Skin epidermis (tissue), 12 donors: ENCODE data around the gene CCDC73.
"Not testable (repeated sequence)": the region's sequence is repeated elsewhere in the genome, so short reads cannot be mapped to it uniquely, and the experiment has no call there.

Source experiments
- H3K27ac ChIP-seq, 21 experiments: fragments of 200-600 bp; sonication (generic) in 11 of 21; one replicate each; pipeline ENCODE4 v1.5.0; 2020; ENCODE audit warnings: mild to moderate bottlenecking in 3 of 21, inconsistent platforms in 2 of 21, moderate library complexity in 2 of 21
- H3K4me3 ChIP-seq, 7 experiments: fragments of 200-600 bp; sonication (generic) in 2 of 7; one replicate each; pipeline ENCODE4 v1.5.0; 2020; ENCODE audit warnings: inconsistent platforms in 2 of 7, mild to moderate bottlenecking in 2 of 7, moderate library complexity in 1 of 7

Gene CCDC73

GRCh38 chr11:32722255-32722654 lies 72.2 kb downstream of the CCDC73 start:
- H3K27ac ChIP-seq, result no peak overlapping the region
- no peak overlapping the region for H3K4me3 ChIP-seq

- H3K4me3 ChIP-seq, result no peak overlapping the region
- H3K27ac ChIP-seq, result no peak overlapping the region
These were observed 81.0 kb downstream of the CCDC73 start for GRCh38 chr11:32713496-32713895.

GRCh38 chr11:32708978-32709377 lies 85.5 kb downstream of the CCDC73 start:
- H3K4me3 ChIP-seq, H3K27ac ChIP-seq: not testable (repeated sequence)

- Histone ChIP-seq H3K27ac (no peak overlapping the region), H3K4me3 (no peak overlapping the region)
These were observed 87.3 kb downstream of the CCDC73 start for GRCh38 chr11:32706985-32707741.

- H3K27ac ChIP-seq, result no peak overlapping the region
- no peak overlapping the region for H3K4me3 ChIP-seq
These were observed 89.0 kb downstream of the CCDC73 start for GRCh38 chr11:32705309-32706033.

- Histone ChIP-seq H3K27ac (no peak overlapping the region), H3K4me3 (no peak overlapping the region)
These were observed 89.7 kb downstream of the CCDC73 start for GRCh38 chr11:32704775-32705174.

- Histone ChIP-seq H3K27ac (no peak overlapping the region), H3K4me3 (no peak overlapping the region)
These were observed 90.2 kb downstream of the CCDC73 start for GRCh38 chr11:32704261-32704660.

GRCh38 chr11:32701616-32702015 lies 92.8 kb downstream of the CCDC73 start:
- no peak overlapping the region for H3K4me3 ChIP-seq
- H3K27ac ChIP-seq, result no peak overlapping the region

GRCh38 chr11:32698579-32698978 lies 95.9 kb downstream of the CCDC73 start:
- no peak overlapping the region for H3K4me3 ChIP-seq
- no peak overlapping the region for H3K27ac ChIP-seq

- H3K4me3 ChIP-seq, result no peak overlapping the region
- no peak overlapping the region for H3K27ac ChIP-seq
These were observed 123.4 kb downstream of the CCDC73 start for GRCh38 chr11:32671051-32671450.

- Histone ChIP-seq H3K27ac (no peak overlapping the region), H3K4me3 (no peak overlapping the region)
These were observed 134.8 kb downstream of the CCDC73 start for GRCh38 chr11:32659672-32660071.

GRCh38 chr11:32658639-32659406 lies 135.6 kb downstream of the CCDC73 start:
- Histone ChIP-seq H3K27ac (no peak overlapping the region), H3K4me3 (no peak overlapping the region)

- Histone ChIP-seq H3K27ac (no peak overlapping the region), H3K4me3 (no peak overlapping the region)
These were observed 150.9 kb downstream of the CCDC73 start for GRCh38 chr11:32643526-32643925.

- Histone ChIP-seq H3K27ac (no peak overlapping the region), H3K4me3 (no peak overlapping the region)
These were observed 153.1 kb downstream of the CCDC73 start for GRCh38 chr11:32641361-32641760.

GRCh38 chr11:32635819-32636218 lies 158.6 kb downstream of the CCDC73 start:
- H3K27ac ChIP-seq, result no peak overlapping the region

GRCh38 chr11:32630844-32631243 lies 163.6 kb downstream of the CCDC73 start:
- Histone ChIP-seq H3K4me3 (no peak overlapping the region), H3K27ac (no peak overlapping the region)

More at GRCh38 chr11:32635819-32636218, 158.6 kb downstream of the CCDC73 start:
- no peak overlapping the region for H3K4me3 ChIP-seq

GRCh38 chr11:32616903-32617302 lies 177.6 kb downstream of the CCDC73 start:
- Histone ChIP-seq H3K27ac (no peak overlapping the region), H3K4me3 (no peak overlapping the region)

- H3K4me3 ChIP-seq, result no peak overlapping the region
These were observed 179.0 kb downstream of the CCDC73 start for GRCh38 chr11:32615422-32615821.

GRCh38 chr11:32613500-32614151 lies 180.8 kb downstream of the CCDC73 start:
- Histone ChIP-seq H3K4me3 (no peak overlapping the region), H3K27ac (no peak overlapping the region)

More at GRCh38 chr11:32615422-32615821, 179.0 kb downstream of the CCDC73 start:
- no peak overlapping the region for H3K27ac ChIP-seq

- no peak overlapping the region for H3K4me3 ChIP-seq
- H3K27ac ChIP-seq, result no peak overlapping the region
These were observed 183.6 kb downstream of the CCDC73 start for GRCh38 chr11:32610797-32611352.
